ENCODE results near the gene AJAP1.
"Not testable (repeated sequence)": the region's sequence is repeated elsewhere in the genome, so short reads cannot be mapped to it uniquely, and the experiment has no call there.

The AJAP1 gene

DNA sequence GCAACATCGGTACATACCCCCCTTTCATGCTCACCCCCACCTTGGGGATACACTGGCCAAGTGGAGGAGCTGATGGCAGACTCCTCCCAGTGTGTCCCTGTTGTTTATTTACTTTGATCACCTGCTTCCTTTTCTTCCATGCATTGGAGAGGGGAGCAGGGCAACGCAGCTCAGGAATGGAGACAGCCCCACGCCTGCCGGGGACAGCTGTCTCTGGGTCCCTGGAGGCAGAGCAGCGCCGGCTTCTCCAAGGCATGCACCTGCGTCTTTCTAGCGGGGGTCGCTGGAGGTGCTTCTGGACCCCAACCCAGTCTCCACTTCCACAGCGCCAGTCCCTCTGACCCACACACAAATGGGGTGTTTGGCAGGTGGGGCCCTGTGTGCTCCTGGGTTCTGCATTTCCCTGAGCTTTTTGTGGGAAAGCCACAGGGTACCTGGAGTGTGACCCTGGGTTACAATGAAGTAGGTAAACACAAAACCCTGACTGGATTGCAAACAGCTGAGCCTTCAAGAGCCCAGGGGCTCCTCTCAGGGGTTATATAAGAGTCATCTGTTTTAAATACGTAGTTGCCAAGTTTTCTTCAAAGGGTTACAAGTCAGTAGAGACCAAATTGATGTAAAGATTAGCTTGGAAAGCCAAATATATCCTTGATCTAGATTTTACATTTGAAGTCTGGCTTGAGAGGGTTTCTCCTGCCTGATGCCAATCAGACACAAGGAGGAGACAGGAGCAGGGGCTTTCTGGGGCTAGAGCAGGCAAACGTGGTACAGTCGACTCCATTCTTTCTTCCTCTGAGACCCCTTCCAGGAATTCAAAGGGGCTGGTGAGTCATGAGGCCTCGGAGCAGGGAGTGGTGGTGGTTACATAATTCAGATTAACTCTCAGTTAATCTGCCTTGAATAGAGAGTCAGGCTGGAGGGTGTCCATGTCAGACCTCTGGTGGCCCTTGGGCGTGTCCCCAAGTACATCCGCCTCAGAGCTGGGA is 4.5 kb downstream of the AJAP1 start:
- peak in 1 of 2 experiments; percentile 9 for DNase-seq

DNA sequence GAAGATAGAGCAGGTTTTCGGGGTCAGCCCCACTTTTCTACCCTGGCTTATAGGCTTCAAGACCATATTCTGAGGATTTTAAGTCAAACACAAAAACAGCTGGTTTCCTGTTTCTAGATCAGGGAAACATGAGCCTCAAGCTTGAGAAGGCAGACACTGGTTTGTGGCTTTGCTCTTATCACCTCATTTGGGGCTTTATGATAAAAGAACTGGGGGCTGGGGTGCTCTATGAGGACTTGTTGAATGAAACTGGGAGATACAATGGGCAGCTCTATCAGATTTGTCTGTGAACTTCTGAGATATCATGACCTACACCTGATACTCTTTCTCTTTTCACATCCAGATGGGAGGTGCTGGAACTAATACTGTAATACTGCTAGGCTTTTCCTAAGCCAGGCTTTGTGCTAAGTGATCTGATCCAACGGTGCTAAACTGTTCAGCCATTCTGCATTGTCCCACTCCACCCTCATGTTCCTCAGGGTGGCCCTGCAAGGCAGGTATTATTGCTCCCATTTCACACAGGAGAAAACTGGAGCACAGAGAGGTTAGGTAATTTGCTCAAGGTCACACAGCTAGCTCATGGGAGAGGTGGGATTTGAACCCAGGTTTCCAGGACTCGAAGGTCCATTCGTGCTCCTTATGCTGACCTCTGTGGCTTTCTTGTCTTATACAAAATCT is 6.6 kb downstream of the AJAP1 start:
- DNase-seq: no peak

DNA sequence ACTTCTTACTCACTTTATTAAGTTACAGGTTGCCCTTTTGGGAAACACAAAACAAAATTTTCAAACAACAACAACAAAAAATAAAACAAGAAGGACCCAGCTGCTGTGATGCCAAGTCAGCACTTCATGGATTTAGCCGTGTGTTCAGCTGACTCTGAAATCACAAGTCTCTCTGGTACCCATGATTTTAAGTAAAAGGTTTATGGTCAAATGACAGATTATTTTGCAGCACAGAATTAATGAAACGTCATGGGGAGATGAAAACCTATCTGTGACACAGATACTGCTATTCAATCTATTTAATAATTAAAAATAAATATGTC is 7.1 kb downstream of the AJAP1 start:
- no peak for DNase-seq

DNA sequence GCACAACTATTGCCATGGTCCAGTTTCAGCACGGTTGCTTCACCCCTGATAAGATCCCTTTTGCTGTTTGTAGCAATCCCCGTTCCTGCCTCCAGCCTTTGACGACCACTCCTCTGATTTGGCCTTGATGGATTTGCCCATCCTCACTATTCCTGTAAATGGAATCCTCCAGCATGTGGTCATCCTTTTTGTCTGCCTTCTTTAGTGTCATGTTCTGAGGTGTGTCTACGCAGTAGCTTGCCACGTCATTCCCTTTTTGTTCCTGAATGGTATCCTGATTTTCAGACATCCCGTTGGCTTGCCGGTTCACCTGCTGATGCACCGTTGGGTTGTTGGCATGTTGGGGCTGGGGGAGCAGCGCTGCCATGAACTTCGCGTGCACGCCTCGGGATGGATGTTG is 7.8 kb downstream of the AJAP1 start:
- DNase-seq: no peak

DNA sequence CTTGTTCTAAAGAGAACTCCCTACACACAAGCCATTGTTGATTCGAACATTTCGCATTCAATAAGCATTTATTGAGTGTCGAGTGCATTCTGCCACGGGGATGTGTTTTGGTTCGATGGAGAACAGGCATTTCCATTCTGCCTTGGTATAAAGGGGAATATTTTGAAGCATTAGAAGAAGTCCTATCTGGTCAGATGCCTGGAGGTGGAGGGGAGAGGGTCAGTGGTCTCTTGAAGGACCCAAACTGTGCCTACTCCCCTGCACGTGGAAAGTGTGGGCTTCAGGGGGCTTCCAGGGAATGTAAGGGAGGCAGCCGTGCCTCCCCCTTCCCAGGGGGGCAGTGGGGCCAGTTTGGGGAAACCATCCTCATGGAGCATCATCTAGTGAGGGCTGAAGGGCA is 8.3 kb downstream of the AJAP1 start:
- DNase-seq: no peak

DNA sequence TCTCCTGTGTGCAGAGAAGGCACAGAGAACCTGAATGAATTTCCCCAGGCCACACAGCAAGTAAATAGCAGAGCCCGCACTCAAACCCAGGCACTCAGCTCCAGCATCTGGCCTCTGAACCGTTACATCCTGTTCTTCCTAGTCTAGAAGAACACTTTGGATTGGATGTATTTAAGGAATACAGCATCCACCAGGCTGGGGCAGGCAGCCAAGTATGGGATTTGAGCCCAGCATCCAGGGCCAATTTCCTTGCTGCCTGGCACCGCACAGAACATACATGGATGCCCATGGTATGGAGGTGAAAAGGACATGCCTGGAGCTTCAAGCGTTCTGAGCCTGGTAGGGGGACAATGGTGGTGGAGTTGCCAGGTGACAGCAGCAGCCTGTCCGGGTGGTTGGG is 9.7 kb downstream of the AJAP1 start:
- DNase-seq: no peak

DNA sequence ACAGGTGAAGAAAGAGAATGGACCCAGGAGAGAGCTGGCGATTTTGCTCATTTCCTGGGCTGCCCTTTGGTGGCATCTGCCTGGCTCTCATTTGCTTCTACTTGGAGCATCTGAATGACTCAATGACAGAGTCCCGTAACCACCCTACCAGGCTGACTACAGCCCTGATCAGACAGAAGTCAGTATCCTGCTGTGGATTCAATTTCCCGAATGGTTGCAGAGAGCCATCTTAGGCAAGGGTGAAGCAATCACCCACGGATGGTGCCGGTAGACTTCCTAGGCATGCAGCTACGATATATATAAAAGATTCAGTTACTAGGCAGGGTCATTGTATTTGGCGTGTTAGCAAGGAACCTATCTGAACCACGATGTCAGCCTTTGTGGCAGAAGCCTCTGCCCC is 10.2 kb downstream of the AJAP1 start:
- no peak for DNase-seq

DNA sequence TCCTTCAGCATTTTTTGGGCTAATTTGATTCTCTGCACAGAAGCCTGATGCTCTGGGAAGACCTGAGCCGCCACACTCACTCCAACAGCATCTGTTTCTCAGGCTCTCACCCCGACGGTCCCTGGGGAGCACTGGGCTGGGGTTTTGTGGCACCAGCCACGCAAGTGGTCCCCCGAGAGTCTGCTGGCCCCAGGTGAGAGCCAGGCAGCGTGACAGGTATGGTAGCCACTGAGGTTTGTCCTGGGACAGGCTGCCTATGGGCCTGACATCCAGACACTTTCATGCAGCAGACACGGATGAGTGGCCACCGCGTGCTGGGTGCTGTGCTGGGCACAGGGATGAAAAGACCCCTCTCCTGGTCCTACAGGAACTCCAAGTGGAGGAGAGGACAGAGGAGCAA is 11.0 kb downstream of the AJAP1 start:
- no peak for DNase-seq

DNA sequence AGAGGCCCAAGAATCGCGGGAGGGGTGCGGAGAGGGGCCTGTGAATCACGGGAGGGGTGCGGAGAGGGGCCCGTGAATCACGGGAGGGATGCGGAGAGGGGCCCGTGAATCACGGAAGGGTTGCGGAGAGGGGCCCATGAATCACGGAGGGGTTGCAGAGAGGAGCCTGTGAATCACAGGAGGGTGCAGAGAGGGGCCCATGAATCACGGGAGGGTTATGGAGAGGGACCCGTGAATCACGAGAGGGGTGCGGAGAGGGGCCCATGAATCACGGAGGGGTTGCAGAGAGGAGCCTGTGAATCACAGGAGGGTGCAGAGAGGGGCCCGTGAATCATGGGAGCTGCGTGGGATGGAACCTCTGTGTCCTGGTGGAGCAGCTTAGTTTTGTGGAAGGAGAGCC is 12.3 kb downstream of the AJAP1 start:
- DNase-seq: not testable (repeated sequence)

DNA sequence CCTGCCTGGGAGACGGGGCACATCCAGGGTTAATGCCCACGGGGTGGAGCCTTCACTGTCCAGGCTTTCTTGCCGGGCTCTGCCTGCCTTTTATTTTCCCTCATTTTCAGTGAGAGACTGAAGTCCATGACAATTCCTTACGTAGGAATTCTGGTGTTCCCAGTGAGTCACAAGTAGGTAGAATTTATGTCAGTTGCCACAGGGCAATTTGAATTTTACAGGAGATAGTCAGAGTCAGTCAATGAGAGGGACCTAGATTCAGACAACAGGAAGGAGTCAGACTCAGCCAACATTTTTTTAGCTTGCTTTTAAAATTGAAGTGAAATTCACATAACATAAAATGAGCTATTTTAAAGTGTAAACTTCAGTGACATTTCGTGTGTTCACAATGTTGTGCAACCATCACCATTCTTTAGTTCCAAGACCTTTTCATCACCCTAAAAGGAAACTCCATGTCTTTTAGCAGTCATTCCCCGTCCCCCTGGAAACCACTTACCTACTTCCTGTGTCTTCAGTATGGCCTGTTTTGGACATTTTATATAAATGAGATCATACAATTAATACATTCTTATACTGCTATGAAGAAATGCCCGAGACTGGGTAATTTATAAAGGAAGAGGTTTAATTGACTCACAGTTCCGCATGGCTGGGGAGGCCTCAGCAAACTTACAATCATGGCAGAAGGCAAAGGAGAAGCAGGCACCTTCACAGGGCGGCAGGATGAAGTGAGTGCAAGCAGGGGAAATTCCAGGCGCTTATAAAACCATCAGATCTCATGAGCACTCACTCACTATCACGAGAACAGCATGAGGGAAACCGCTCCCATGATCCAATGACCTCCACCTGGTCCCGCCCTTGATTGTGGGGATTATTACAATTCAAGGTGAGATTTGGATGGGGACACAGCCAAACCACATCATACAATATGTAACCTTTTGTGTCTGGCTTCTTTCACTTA is 14.6 kb downstream of the AJAP1 start:
- no peak for DNase-seq

DNA sequence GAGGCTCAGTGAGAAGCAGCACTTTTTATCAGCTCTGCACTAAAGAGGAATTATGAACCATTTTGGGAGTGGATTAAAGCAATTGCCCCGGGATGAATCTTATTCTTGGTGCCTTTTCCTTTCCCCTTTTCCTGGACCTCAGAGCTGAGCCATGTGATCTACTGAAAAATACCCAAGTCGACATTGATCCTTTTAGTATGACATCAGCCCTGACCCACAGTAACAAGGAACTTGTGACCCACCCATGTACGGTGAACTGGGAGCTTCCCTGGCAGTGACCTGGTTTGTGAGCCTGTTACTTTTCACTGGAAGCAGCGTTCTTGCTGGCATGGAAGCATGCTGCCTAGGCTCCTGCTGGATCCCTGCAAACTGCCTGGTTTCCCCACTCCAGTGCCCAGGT is 15.9 kb downstream of the AJAP1 start:
- no peak for DNase-seq

DNA sequence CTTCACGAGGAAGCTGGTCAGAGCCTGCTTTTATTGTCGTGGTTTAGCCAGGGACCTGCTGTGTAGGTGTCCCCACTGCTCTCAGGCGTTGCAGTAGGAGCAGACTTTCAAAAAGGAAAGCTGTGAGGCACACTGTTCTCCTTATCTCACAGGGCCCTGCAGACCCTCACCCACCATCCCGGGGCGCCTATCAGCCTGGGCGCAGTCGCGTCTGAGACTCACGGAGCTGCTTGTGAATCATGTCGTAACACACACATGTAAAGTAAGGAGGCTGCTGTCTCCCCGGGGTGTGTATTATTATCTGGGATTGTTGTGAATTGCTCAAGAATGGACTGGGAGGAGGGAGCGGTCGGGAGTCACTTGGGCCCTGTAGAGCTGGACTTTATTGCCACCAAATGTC is 17.4 kb downstream of the AJAP1 start:
- DNase-seq: no peak

DNA sequence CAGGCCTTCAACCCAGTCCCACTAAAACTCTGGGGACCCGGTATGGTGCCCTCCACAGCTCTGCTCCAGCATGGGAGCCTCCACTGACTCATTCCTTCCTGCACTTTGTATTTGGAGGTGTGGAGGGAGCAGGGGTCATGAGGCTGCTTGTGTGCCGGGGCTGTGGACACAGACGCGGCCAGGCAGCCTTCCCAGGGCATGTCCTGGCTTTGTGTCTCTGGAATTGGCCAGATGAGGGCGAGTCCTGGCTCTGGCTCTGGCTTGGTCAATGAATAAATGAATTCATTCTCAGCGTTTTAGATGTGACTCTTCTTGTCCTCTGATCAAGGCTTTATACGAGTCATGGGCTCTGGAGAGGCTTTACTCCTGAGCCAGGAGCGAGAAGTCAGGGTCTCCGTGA is 19.1 kb downstream of the AJAP1 start:
- DNase-seq: no peak

DNA sequence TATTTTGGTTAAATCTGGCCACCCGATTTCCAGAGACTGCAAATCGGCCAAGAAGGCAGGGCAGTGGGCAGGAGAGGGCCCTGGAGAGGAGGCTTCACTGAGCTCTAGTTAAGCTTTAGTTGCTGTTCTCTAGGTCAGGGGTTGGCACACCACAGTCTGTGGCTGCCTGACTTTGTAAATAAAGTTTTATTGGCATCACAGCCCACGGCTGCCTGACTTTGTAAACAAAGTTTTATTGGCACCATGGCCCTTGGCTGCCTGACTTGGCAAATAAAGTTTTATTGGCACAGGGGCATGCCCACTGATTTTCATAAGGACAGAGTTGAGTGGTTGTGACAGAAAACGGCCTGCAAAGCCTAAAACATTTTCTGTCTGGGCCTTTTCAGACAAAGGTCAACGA is 19.7 kb downstream of the AJAP1 start:
- no peak for DNase-seq

DNA sequence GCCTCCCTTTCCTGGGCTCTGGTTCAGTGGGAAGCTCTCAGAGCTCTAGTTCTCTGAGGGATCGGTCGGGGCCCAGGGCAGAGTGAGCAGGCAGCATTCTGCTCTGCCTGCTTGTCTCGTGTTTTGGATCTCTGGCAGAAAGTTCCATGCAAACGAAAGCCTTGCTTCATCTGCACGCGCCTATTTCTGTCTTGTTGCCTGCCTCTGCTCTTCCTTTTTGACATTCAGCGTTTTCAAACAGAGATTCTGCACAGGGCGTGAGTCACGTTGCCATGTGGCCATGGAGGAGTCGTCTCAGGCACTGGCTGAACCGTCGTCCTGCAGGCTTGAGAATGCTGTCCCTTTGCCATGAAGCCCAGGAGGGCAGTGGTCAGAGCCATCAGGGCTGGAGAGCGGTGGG is 20.3 kb downstream of the AJAP1 start:
- DNase-seq: no peak

DNA sequence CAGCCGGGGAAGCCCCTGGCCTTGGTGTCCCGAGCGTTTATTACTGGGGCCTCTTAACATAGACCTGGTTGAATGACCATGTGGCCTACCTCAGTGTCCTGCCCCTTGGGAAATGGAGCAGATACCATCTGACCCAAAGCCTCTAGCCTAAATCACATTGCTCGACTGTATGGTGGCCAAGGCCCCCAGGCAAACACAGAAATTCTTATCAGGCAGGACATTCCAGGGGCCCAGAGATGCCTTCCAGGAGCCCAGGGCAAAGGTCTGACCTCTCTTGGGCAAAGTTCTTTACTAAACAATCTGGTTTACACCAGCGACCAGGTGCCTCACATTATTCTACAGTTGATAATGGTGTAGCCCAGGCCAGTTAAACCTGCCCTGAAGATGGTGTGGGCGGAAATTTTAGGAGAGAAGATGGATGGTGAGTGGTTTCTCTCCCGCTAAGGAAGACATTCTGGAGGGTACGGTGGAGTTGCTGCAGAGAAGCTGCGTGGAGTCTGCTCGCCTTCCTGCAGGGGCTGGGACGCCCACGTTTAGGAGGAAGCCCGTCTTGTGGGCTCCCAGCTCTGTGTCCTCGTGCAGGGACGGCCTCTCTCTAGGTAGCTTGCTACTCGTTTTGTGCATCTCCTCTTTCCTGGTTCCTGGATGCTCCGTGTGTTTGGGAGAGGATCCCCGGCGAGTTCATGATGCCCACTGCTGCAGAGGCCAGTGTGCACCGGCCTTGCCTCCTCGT is 21.2 kb downstream of the AJAP1 start:
- no peak for DNase-seq

DNA sequence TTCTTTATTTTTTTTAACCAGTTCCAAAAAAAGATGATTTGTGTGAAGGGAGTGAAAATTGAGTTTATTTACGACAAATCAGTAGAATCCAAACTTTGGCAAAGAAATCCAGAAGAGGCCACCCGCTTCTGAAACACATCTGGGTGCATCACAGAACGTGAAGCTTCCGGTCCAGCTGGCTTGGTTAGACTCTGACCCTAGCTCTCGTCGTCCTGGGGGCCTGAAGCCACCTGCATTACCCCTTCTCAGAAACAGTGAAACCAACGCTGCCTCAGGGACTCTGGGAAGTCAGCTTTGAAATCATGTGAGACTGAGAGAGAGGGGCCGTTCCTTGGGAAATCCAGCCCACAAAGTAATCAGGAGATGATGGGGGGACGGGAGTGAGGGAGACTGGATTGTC is 21.8 kb downstream of the AJAP1 start:
- no peak for DNase-seq

DNA sequence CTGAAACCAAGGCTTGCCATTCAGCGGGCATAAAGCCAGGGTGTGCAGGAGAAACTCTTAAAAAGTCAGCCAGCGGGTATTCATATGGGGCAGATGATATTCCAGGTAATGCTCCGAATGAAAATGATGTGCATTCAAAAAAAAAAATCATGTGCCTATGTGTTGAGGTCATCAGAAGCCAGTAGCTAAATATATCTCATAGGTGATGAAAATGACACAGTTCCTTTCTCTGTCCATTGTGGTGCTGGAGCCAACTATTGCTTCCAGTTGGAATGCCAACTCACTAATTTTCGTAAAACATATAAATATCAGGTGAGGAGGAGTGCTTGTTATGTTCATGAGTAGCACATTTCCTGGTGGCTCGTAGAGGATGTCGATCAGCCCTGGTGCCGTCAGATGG is 23.2 kb downstream of the AJAP1 start:
- DNase-seq: no peak

DNA sequence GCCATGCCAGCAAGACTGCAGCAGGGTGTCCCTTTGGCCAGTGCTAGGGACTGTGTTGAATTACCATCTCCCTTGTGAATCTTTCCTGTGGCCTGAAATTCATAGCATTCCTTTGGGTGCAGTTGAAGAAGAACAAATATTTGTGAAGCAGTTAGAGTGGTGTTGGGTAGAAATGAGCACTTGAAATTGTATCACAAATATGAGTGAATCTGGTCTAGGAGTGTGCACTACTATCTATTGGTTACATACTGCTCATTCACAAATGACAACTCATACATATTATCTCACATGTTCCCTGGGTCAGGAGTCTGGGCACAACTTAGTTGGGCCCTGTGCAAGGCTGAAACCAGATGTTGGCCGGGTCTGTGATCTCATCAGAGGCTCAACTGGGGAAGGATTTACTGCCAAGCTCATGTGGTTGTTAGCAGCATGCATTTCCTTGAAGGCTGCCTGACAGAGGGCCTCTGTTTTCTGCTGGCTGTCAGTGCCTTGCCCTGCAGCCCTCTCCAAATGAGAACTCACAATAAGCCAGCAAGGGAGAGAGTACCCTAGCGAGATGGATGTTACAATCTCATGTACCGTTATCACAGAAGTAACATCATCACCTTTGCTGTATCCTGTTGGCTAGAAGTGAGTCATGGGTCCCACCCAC is 23.8 kb downstream of the AJAP1 start:
- no peak for DNase-seq

DNA sequence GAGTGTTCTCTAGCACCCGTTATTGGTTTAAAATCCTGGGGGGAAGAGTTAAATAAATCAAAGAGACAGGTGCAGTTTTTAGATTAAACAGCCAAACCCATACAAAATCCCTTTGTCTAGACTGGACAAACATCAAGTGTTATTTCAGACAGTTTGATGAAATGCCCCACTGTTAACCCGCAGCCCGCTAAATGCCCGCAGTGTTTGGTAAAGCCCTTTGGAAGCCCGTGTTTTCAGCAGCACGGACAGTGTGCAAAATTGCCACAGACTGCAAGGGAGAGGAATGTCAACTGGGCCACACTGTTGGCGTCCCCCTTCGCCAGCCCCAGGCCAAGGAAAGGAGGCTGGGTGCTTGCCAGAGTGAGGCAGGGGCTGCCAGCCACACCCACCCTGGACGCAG is 26.6 kb downstream of the AJAP1 start:
- no peak for DNase-seq

DNA sequence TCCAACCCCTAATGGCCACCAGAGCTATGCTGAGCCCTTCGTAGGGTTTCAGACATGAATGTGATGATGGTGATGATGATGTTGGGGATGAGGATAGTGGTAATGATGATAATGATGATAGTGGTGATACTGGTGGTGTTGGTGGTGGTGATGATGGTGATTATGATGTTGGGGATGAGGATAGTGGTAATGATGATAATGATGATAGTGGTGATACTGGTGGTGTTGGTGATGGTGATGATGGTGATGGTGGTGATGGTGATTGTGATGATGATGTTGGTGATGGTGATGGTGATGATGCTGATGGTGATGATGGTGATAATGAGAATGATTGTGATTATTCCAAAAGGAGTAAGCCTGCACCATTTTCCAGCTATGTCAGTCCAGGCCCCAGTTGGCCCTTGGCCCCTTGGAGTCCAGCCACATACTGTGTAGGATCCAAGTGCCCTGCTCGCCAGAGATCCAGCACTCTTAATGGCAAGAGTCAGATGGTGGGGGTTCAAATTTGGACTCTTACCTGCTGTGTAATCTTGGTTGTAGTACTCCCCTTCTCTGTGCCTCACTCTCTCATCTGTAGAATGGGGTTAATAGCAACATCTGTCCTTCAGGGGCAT is 28.3 kb downstream of the AJAP1 start:
- DNase-seq: no peak

DNA sequence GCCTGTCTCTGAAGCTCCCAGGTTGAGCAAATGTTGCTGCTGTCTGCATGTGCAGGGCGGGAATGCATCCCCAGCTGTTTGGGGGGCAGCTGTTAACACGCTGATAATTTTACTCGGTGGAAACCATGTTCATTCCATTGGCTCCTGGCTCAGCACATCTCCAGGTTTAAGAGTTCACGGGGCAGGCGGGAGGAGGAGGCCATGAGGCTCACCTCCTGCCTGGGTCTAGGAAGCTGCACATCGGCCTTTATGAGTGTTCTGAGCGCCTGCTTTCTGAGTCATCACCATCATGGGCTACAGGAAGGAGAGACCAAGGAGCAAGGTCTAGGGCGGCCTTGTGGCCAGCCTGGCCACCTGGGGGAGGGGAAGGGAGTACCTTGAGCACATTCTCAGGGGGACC is 29.7 kb downstream of the AJAP1 start:
- no peak for DNase-seq
